ENCODE data around the gene ATF1.

- TF ChIP-seq GATA3 (IDR thresholded peaks at IDR 0.05; ENCODE audit: low read depth, low read length) (no peak), GATA2 (IDR thresholded peaks at IDR 0.05; ENCODE audit: low read depth, low read length) (no peak)
These were observed 14.4 kb upstream of the ATF1 start for GRCh38 chr12:50749459-50749882.
